Skeletal muscle tissue (tissue), 5 donors: ENCODE measurements around the gene IL3. TPM values are rescaled to one million over a fixed set of nuclear protein-coding genes. Genes with fewer than 3 reads are reported as not detected.
"Not testable (repeated sequence)": the region's sequence is repeated elsewhere in the genome, so short reads cannot be mapped to it uniquely, and the experiment has no call there.

Experiments used
- H3K27ac ChIP-seq: one replicate; pipeline ENCODE4 v1.7.0; 2013; ENCODE audit warnings: mild to moderate bottlenecking, low read depth, low read length, inconsistent platforms
- H3K27me3 ChIP-seq, 3 donors: one replicate each; pipeline ENCODE4 v1.7.0; 2013; ENCODE audit warnings: low read length in 3 of 3; ENCODE audit not compliant: control insufficient read depth in 3 of 3, insufficient read depth in 3 of 3
- H3K36me3 ChIP-seq, 3 donors: one replicate each; pipeline ENCODE4 v1.7.0; 2013; ENCODE audit warnings: low read length in 3 of 3; ENCODE audit not compliant: control insufficient read depth in 3 of 3, insufficient read depth in 3 of 3
- H3K4me1 ChIP-seq, 3 donors: one replicate each; pipeline ENCODE4 v1.7.0; 2013; ENCODE audit warnings: low read length in 3 of 3, mild to moderate bottlenecking in 3 of 3; ENCODE audit not compliant: control insufficient read depth in 3 of 3, insufficient read depth in 3 of 3
- H3K4me3 ChIP-seq, 3 donors: one replicate each; pipeline ENCODE4 v1.7.0; 2013; ENCODE audit warnings: low read length in 3 of 3
- H3K9ac ChIP-seq, 3 donors: one replicate each; pipeline ENCODE4 v1.7.0; 2013; ENCODE audit warnings: low read length in 3 of 3, mild to moderate bottlenecking in 3 of 3, moderate library complexity in 2 of 3, low read depth in 1 of 3
- H3K9me3 ChIP-seq, 3 donors: one replicate each; pipeline ENCODE4 v1.7.0; 2013; ENCODE audit warnings: low read length in 3 of 3; ENCODE audit not compliant: control insufficient read depth in 3 of 3
- small RNA-seq: library from RNA; depleted of rRNA; stranded (forward); fragments of <200 nt; gene quantifications from one replicate; pipeline ENCODE3, GENCODE V24; 2014
- total RNA-seq: library from RNA; depleted of rRNA; stranded (reverse); fragments of >200 nt; gene quantifications from one replicate; pipeline ENCODE4 v1.2.3, GENCODE V29; 2014
- donor health status: Osteomylitis.

Gene IL3
- total RNA-seq, 1 donor from 2014 or later = not detected

DNA sequence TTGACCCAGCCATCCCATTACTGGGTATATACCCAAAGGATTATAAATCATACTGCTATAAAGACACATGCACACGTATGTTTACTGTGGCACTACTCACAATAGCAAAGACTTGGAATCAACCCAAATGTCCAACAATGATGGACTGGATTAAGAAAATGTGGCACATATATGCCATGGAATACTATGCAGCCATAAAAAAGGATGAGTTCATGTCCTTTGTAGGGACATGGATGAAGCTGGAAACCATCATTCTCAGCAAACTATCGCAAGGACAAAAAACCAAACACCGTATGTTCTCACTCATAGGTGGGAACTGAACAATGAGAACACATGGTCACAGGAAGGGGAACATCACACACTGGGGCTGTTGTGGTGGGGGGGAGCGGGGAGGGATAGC lies 48.5 kb downstream of the IL3 start:
- H3K4me3 ChIP-seq, H3K27ac ChIP-seq, H3K4me1 ChIP-seq, H3K9me3 ChIP-seq, H3K36me3 ChIP-seq, H3K27me3 ChIP-seq, H3K9ac ChIP-seq: not testable (repeated sequence)

DNA sequence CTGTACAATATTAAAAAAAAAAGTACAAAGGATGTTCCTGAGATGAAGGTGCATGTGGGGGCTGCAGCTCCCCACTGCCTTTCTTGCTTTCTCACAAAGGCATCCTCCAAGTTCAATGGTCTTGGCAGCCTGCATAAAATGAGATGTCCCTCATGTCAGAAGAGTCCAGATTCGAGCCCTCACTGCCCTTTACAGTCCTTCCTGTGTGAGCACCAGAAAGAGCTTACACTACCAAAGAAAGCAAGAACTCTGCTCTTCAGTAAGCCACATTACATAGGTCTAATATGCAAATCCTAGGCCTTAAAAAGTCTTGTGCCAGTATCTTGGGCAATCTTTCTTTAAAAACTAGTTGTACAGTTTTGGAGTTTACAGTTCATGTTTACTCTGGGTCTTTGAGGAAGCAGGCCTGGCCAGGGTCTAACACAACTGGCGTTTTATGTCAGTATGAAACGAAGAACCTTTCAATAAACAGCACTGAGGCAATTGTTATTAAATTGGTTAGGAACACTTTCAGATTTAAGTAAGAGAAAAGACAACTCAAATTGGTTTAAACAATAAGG lies 49.1 kb downstream of the IL3 start:
- H3K27ac ChIP-seq = no peak overlapping the region
- no peaks in the 10 kb centered on the region for H3K4me1 ChIP-seq
- H3K36me3 ChIP-seq = no peaks in the 10 kb centered on the region
- H3K9ac ChIP-seq = no peak overlapping the region
- H3K4me3 ChIP-seq = no peak overlapping the region
- H3K27me3 ChIP-seq = no peaks in the 10 kb centered on the region
- H3K9me3 ChIP-seq = no peaks in the 10 kb centered on the region

DNA sequence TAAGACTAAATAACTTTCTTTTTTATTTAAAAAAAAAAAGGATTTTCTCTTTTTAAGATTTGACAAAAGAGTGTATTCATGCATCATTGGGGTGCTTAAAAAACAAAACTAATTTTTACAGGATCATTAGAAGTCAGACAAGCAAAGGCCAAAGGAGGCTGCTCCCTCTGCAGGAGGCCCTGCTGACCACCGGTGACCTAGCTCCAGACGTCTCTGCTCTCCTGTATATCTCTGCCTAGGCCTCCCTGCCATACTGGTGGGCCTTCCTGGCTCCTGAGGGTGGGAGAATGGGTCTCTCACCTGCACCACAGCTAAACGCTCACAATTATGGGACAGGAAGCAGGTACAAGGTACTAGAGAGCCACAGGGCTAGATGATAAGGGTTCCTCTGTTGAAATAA lies 49.7 kb downstream of the IL3 start:
- Histone ChIP-seq H3K4me1 (no peaks in the 10 kb centered on the region), H3K9me3 (no peaks in the 10 kb centered on the region), H3K4me3 (no peak overlapping the region), H3K36me3 (no peaks in the 10 kb centered on the region), H3K27ac (no peak overlapping the region), H3K27me3 (no peaks in the 10 kb centered on the region), H3K9ac (no peak overlapping the region)

DNA sequence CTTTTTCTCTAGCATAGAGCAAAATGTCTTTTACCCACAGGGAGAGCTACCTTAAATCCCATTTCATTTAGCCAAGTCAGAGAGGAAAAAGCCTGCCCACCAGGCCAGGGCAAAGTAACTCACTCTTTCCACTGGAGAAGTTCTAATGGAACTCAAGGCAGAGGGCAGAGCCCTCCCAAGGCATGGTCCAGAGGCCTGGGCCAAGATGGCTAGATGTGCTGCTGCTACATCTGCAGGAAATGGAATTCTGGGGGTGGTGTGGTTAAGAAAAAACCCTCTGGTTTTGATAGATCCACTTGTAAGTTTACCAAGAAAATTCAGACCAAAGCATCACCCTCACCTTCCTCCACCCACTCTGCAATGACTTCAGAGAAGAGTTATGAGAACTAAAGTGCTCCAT lies 50.5 kb downstream of the IL3 start:
- H3K4me1 ChIP-seq = no peaks in the 10 kb centered on the region
- H3K27me3 ChIP-seq = no peaks in the 10 kb centered on the region
- H3K27ac ChIP-seq = no peak overlapping the region
- H3K9ac ChIP-seq = no peak overlapping the region
- H3K4me3 ChIP-seq = no peak overlapping the region
- no peaks in the 10 kb centered on the region for H3K9me3 ChIP-seq
- no peaks in the 10 kb centered on the region for H3K36me3 ChIP-seq

DNA sequence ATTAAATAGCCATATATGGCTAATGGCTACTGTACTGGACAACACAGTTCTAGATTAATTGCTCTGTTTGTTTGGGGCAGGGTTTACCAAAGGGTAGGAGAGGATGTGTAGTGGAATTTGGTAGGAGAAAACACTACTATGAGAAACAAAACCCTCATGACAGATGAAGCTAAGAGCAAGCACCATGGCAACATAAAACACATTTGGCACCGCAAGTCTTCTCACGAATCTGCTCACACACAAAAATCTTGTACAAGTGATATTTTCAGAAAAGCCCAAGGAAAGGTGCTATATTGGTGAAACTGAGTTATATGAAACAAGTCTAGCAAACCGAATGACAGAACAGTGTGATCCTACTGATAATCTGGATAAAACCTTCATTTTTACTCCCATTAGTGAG lies 51.7 kb downstream of the IL3 start:
- Histone ChIP-seq H3K4me1 (no peaks in the 10 kb centered on the region), H3K36me3 (no peaks in the 10 kb centered on the region), H3K27ac (no peak overlapping the region), H3K27me3 (peaks cover 0 to under 1% (median 0%) of the 10 kb centered on the region in 3 donors), H3K9me3 (no peaks in the 10 kb centered on the region), H3K9ac (no peak overlapping the region), H3K4me3 (no peak overlapping the region)

Small RNA genes within 50 kb of the gene (small RNA-seq; reads per million reads assigned to genes)
- gene RF00285 = not detected

Other genes with a start within 250 kb of the IL3 start
- 0.52 TPM for gene MEIKIN, start 115.0 kb upstream of the IL3 start, total RNA-seq
- 3.1 TPM for gene ACSL6, start 49.0 kb upstream of the IL3 start, total RNA-seq
- not detected for gene CSF2, start 13.1 kb downstream of the IL3 start, total RNA-seq
- gene P4HA2, start 167.2 kb downstream of the IL3 start, total RNA-seq = 50.6 TPM
- gene PDLIM4, start 197.0 kb downstream of the IL3 start, total RNA-seq = 19.8 TPM
- gene SLC22A4, start 233.7 kb downstream of the IL3 start, total RNA-seq = 3.1 TPM